Measurements from ENCODE around the gene ADGRL2. TPM values are rescaled to one million over a fixed set of nuclear protein-coding genes. Genes with fewer than 3 reads are reported as not detected.

The ADGRL2 gene
- total and polyA plus RNA-seq, 7 donors, result 5.0 to 13.2 (median 7.2) TPM

- Histone ChIP-seq H3K36me3 (ENCODE audit: insufficient read depth in 1 of 2, low read depth in 1 of 2) (no peaks in the 10 kb centered on the region), H3K9me3 (no peaks in the 10 kb centered on the region), H3K27me3 (ENCODE audit: insufficient read depth in 3 of 3, low read length in 2 of 3) (no peaks in the 10 kb centered on the region), H3K4me1 (no peaks in the 10 kb centered on the region), H3K27ac (no peak overlapping the region), H3K4me3 (no peak overlapping the region)
- no peak for TF ChIP-seq CTCF (IDR thresholded peaks at IDR 0.05)
- WGBS, 3 donors, result 51 to 80% (median 62%) methylated on average over 2 of the region's 2 CpGs
- DNase-seq, result no peak
- no peak for ATAC-seq
- intact Hi-C loops (cut with DNase I), result no loop called here
Measured at GRCh38 chr1:81922955-81923354, 122.2 kb downstream of the ADGRL2 start.

GRCh38 chr1:81929106-81929505 is 128.4 kb downstream of the ADGRL2 start:
- Histone ChIP-seq H3K27ac (no peak overlapping the region), H3K27me3 (ENCODE audit: insufficient read depth in 3 of 3, low read length in 2 of 3) (no peaks in the 10 kb centered on the region), H3K4me1 (no peaks in the 10 kb centered on the region), H3K9me3 (no peaks in the 10 kb centered on the region), H3K4me3 (no peak overlapping the region), H3K36me3 (ENCODE audit: insufficient read depth in 1 of 2, low read depth in 1 of 2) (no peaks in the 10 kb centered on the region)
- 91 to 95% (median 94%) methylated on average over 4 of the region's 4 CpGs for WGBS, 3 donors
- intact Hi-C loops (cut with DNase I), result no loop called here
- ATAC-seq, result no peak
- no peak for TF ChIP-seq CTCF (IDR thresholded peaks at IDR 0.05)
- DNase-seq, result no peak

- 38 to 60% (median 59%) methylated on average over 2 of the region's 2 CpGs for WGBS, 3 donors
- H3K9me3 ChIP-seq, result no peaks in the 10 kb centered on the region
- H3K4me3 ChIP-seq, result no peak overlapping the region
- no peak for DNase-seq
- H3K27ac ChIP-seq, result no peak overlapping the region
- ATAC-seq, result no peak
- H3K36me3 ChIP-seq (ENCODE audit: insufficient read depth in 1 of 2, low read depth in 1 of 2), result no peaks in the 10 kb centered on the region
- no peaks in the 10 kb centered on the region for H3K4me1 ChIP-seq
- TF ChIP-seq CTCF (IDR thresholded peaks at IDR 0.05), result no peak
- no peaks in the 10 kb centered on the region for H3K27me3 ChIP-seq (ENCODE audit: insufficient read depth in 3 of 3, low read length in 2 of 3)
- intact Hi-C loops (cut with DNase I), result no loop called here
Measured at GRCh38 chr1:81936853-81937252, 136.1 kb downstream of the ADGRL2 start.

- intact Hi-C loops (cut with DNase I), result no loop called here
- DNase-seq, result no peak
- TF ChIP-seq CTCF (IDR thresholded peaks at IDR 0.05), result no peak
- Histone ChIP-seq H3K27me3 (ENCODE audit: insufficient read depth in 3 of 3, low read length in 2 of 3) (no peaks in the 10 kb centered on the region), H3K4me1 (no peaks in the 10 kb centered on the region), H3K9me3 (no peaks in the 10 kb centered on the region), H3K36me3 (ENCODE audit: insufficient read depth in 1 of 2, low read depth in 1 of 2) (no peaks in the 10 kb centered on the region), H3K4me3 (no peak overlapping the region), H3K27ac (no peak overlapping the region)
- WGBS, 3 donors, result 72 to 79% (median 77%) methylated on average over 2 of the region's 2 CpGs
- ATAC-seq, result no peak
Measured at GRCh38 chr1:81937791-81938450, 137.2 kb downstream of the ADGRL2 start.

GRCh38 chr1:81948495-81948894 is 147.8 kb downstream of the ADGRL2 start:
- no peak overlapping the region for H3K4me3 ChIP-seq
- TF ChIP-seq CTCF (IDR thresholded peaks at IDR 0.05), result no peak
- H3K4me1 ChIP-seq, result no peaks in the 10 kb centered on the region
- DNase-seq (no peak), ATAC-seq (no peak)
- 48 to 59% (median 58%) methylated on average over 2 of the region's 2 CpGs for WGBS, 3 donors
- H3K27me3 ChIP-seq (ENCODE audit: insufficient read depth in 3 of 3, low read length in 2 of 3), result no peaks in the 10 kb centered on the region
- H3K27ac ChIP-seq, result no peak overlapping the region
- intact Hi-C loops (cut with DNase I), result no loop called here
- H3K36me3 ChIP-seq (ENCODE audit: insufficient read depth in 1 of 2, low read depth in 1 of 2), result no peaks in the 10 kb centered on the region
- H3K9me3 ChIP-seq, result no peaks in the 10 kb centered on the region
